Measurements from ENCODE around the gene COQ3. TPM values are rescaled to one million over a fixed set of nuclear protein-coding genes. Genes with fewer than 3 reads are reported as not detected.

COQ3 gene
- polyA plus RNA-seq: 1 to 10 TPM; 3.2 to 9.9 (median 4.6) TPM

GRCh38 chr6:99393698-99394531, at the start of gene COQ3:
Gene COQ3, minus strand, starts transcription at chr6:99394195. Its CDS starts 16 bp downstream, at chr6:99394179.
- H3K4me3 Mint-ChIP-seq: peak within 1 kb of the TSS; percentile 92 to 99 (median 96)
- H3K4me1 Mint-ChIP-seq: peaks cover 13 to 21% of the 10 kb centered on the region in 2 donors
- DNase-seq: peak; percentile 66 to 78 (median 74)
- H3K9me3 Mint-ChIP-seq: no peaks in the 10 kb centered on the region
- peaks cover 2 to 5% (median 4%) of the 10 kb centered on the region in 3 donors for H3K27me3 Mint-ChIP-seq (ENCODE audit: low read depth in 3 of 3)
- H3K36me3 Mint-ChIP-seq: peaks cover 0 to 4% (median 0%) of the 10 kb centered on the region in 3 donors
- H3K27ac Mint-ChIP-seq: peak within 1 kb of the TSS; percentile 80 to 94 (median 88)

DNA sequence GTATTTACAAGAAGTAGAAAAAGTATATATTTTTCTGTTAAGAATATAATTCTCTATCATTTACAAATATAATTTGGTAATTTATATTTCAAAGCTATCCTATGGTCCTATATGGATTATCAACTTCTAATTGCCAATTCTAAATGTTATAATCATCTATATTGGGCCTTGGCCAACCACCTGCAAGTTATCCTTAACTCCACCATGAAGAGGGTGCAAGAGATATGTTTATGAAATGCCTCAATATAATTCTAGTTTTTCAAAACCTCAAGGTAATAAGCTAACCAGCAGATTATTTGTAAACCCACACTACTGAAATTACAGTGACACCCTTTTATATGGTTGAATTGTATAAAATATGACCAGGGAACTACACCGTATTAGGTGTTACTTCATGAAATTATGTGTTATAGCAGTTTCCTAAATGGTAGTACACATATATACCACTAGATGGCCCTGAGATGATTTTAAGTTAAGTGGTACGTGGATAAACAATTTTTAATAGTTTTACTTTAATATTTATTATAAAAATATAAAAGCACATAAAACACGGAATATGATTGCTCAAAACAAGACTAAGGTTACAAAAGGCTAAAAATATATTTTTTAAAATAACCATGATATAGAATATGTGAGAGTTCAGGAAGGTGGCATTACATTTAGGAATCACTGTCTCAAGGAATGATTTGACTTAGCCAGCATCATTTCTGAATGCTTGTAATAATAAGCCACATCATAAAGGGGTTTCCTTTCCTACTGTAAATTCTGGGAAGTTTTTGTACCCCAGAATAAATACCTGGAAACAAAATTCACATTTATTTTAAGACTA, 40.9 kb upstream of the COQ3 start:
- Mint-ChIP-seq H3K27me3 (ENCODE audit: low read depth in 3 of 3) (no peaks in the 10 kb centered on the region), H3K4me1 (no peaks in the 10 kb centered on the region), H3K36me3 (peaks cover 0 to 6% (median 0%) of the 10 kb centered on the region in 3 donors), H3K27ac (no peak overlapping the region), H3K9me3 (no peaks in the 10 kb centered on the region), H3K4me3 (no peak overlapping the region)
- DNase-seq: no peak

GRCh38 chr6:99432877-99433276, 38.9 kb upstream of the COQ3 start:
- H3K27me3 Mint-ChIP-seq (ENCODE audit: low read depth in 3 of 3): no peaks in the 10 kb centered on the region
- no peak overlapping the region for H3K27ac Mint-ChIP-seq
- H3K4me1 Mint-ChIP-seq: no peaks in the 10 kb centered on the region
- H3K9me3 Mint-ChIP-seq: no peaks in the 10 kb centered on the region
- H3K4me3 Mint-ChIP-seq: no peak overlapping the region
- H3K36me3 Mint-ChIP-seq: peaks cover 0 to 6% (median 0%) of the 10 kb centered on the region in 3 donors
- DNase-seq: no peak

GRCh38 chr6:99431901-99432300, 37.9 kb upstream of the COQ3 start:
- peaks cover 0 to 6% (median 0%) of the 10 kb centered on the region in 3 donors for H3K36me3 Mint-ChIP-seq
- H3K4me1 Mint-ChIP-seq: peaks cover 0 to 5% of the 10 kb centered on the region in 2 donors
- H3K27ac Mint-ChIP-seq: no peak overlapping the region
- peaks cover 0 to 2% (median 0%) of the 10 kb centered on the region in 3 donors for H3K27me3 Mint-ChIP-seq (ENCODE audit: low read depth in 3 of 3)
- no peaks in the 10 kb centered on the region for H3K9me3 Mint-ChIP-seq
- no peak overlapping the region for H3K4me3 Mint-ChIP-seq
- DNase-seq: no peak

GRCh38 chr6:99427988-99428387, 34.0 kb upstream of the COQ3 start:
- Mint-ChIP-seq H3K27ac (no peak overlapping the region), H3K4me1 (peaks cover 28 to 39% of the 10 kb centered on the region in 2 donors), H3K36me3 (peaks cover 0 to 6% (median 4%) of the 10 kb centered on the region in 3 donors), H3K4me3 (no peak overlapping the region), H3K27me3 (ENCODE audit: low read depth in 3 of 3) (peaks cover 10 to 16% (median 14%) of the 10 kb centered on the region in 3 donors), H3K9me3 (no peaks in the 10 kb centered on the region)
- DNase-seq: no peak

GRCh38 chr6:99426451-99426757, 32.4 kb upstream of the COQ3 start:
- peaks cover 1 to 6% (median 4%) of the 10 kb centered on the region in 3 donors for H3K36me3 Mint-ChIP-seq
- H3K27me3 Mint-ChIP-seq (ENCODE audit: low read depth in 3 of 3): peaks cover 11 to 16% (median 14%) of the 10 kb centered on the region in 3 donors
- H3K4me1 Mint-ChIP-seq: peaks cover 44 to 55% of the 10 kb centered on the region in 2 donors
- H3K9me3 Mint-ChIP-seq: no peaks in the 10 kb centered on the region
- no peak for DNase-seq
- peak overlapping the region in 5 of 6 donors; percentile 59 to 100 (median 99) for H3K27ac Mint-ChIP-seq
- peak overlapping the region; percentile 93 to 100 (median 99) for H3K4me3 Mint-ChIP-seq

- no peaks in the 10 kb centered on the region for H3K9me3 Mint-ChIP-seq
- peaks cover 11 to 16% (median 14%) of the 10 kb centered on the region in 3 donors for H3K27me3 Mint-ChIP-seq (ENCODE audit: low read depth in 3 of 3)
Measured at GRCh38 chr6:99425647-99426450, 31.9 kb upstream of the COQ3 start.

GRCh38 chr6:99424761-99425646, 31.0 kb upstream of the COQ3 start, which contains the start of gene PNISR:
Gene PNISR, minus strand, starts transcription at chr6:99425308. Its CDS starts 10,649 bp downstream, at chr6:99414659.
- peaks cover 3 to 4% (median 3%) of the 10 kb centered on the region in 3 donors for H3K36me3 Mint-ChIP-seq
- DNase-seq: peak; percentile 93
- peak within 1 kb of the TSS; percentile 93 to 100 (median 99) for H3K4me3 Mint-ChIP-seq
- H3K9me3 Mint-ChIP-seq: no peaks in the 10 kb centered on the region
- peaks cover 58 to 69% of the 10 kb centered on the region in 2 donors for H3K4me1 Mint-ChIP-seq
- peak within 1 kb of the TSS; percentile 96 to 100 (median 100) for H3K27ac Mint-ChIP-seq
- H3K27me3 Mint-ChIP-seq (ENCODE audit: low read depth in 3 of 3): peaks cover 11 to 16% (median 14%) of the 10 kb centered on the region in 3 donors

More at GRCh38 chr6:99425647-99426450, 31.9 kb upstream of the COQ3 start:
- Mint-ChIP-seq H3K4me3 (peak overlapping the region; percentile 93 to 100 (median 99)), H3K4me1 (peaks cover 49 to 61% of the 10 kb centered on the region in 2 donors), H3K27ac (peak overlapping the region; percentile 96 to 100 (median 100)), H3K36me3 (peaks cover 3 to 4% (median 3%) of the 10 kb centered on the region in 3 donors)
- peak in 1 of 3 donors; percentile 65 for DNase-seq

DNA sequence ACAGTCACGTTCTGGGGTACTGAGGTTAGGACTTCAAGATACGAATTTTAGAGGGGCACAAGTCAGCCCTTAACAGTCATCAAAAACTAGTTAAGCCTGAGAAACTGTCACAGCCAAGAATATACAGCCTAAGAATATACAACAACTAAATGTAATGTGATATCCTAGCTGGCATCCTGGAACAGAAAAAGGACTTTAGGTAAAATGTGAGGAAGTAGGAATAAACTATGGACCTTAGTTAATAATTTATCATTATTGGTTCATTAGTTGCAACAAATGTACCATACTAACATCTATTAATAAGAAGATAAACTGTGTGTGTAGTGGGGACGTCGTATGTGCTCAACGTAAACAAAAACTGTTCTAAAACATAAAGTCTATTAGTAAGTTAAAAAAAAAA, 30.0 kb upstream of the COQ3 start:
- no peak for DNase-seq
- no peaks in the 10 kb centered on the region for H3K9me3 Mint-ChIP-seq
- peak overlapping the region; percentile 75 to 100 (median 100) for H3K27ac Mint-ChIP-seq
- peaks cover 60 to 72% of the 10 kb centered on the region in 2 donors for H3K4me1 Mint-ChIP-seq
- peaks cover 3 to 4% (median 3%) of the 10 kb centered on the region in 3 donors for H3K36me3 Mint-ChIP-seq
- peaks cover 11 to 16% (median 14%) of the 10 kb centered on the region in 3 donors for H3K27me3 Mint-ChIP-seq (ENCODE audit: low read depth in 3 of 3)
- peak overlapping the region; percentile 93 to 100 (median 99) for H3K4me3 Mint-ChIP-seq

GRCh38 chr6:99422912-99423311, 28.9 kb upstream of the COQ3 start:
- no peak for DNase-seq
- H3K27me3 Mint-ChIP-seq (ENCODE audit: low read depth in 3 of 3): peaks cover 11 to 16% (median 14%) of the 10 kb centered on the region in 3 donors
- peaks cover 0 to 4% (median 3%) of the 10 kb centered on the region in 3 donors for H3K36me3 Mint-ChIP-seq
- peak overlapping the region in 1 of 6 donors; percentile 13 for H3K27ac Mint-ChIP-seq
- peaks cover 64 to 80% of the 10 kb centered on the region in 2 donors for H3K4me1 Mint-ChIP-seq
- peak overlapping the region; percentile 38 to 100 (median 93) for H3K4me3 Mint-ChIP-seq
- H3K9me3 Mint-ChIP-seq: no peaks in the 10 kb centered on the region

DNA sequence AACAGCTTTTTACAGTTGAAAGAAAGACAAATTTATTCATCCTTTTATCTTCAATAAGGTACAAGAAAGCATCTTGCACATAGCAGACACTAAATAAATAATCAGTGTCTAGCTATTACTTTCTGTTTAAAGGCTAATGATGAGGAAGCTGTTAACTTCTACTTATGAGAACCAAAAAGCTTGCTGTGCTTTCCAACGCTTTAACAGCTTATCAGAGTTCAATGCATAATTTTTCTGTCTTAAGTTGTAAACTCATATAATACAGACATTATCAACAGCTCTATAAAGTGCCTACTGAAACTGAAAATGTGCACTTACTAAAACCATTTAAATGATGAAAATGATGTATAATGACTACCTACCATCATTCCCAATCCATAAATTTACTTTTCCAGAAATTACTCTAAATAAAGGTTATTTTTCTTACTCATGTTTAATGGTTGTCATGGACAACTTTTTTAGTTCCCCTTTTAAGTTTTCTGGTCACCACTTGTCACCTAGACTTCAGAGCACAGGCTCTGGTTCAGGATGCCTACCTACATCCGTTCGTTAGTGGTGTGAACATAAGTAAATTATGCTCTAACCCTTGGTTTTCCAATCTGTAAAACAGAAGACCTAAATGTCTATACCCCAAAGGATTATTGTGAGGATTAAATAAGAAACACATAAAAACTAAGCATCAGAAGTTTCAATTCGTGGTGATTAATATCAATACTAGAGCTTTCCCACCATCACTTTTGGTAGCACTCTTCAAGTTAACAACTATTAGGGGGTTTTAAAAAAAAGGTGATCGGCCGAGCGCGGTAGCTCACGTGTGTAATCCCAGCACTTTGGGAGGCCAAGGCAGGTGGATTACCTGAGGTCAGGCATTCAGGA, 23.1 kb upstream of the COQ3 start:
- H3K9me3 Mint-ChIP-seq: no peaks in the 10 kb centered on the region
- no peaks in the 10 kb centered on the region for H3K27me3 Mint-ChIP-seq (ENCODE audit: low read depth in 3 of 3)
- H3K4me1 Mint-ChIP-seq: peaks cover 70 to 87% of the 10 kb centered on the region in 2 donors
- peak overlapping the region in 4 of 5 donors; percentile 30 to 57 (median 38) for H3K4me3 Mint-ChIP-seq
- peak overlapping the region in 4 of 6 donors; percentile 11 to 61 (median 28) for H3K27ac Mint-ChIP-seq
- H3K36me3 Mint-ChIP-seq: peaks cover under 1 to 6% (median 3%) of the 10 kb centered on the region in 3 donors
- no peak for DNase-seq
